HG02623 (cell line): Measurements from ENCODE around the gene RTKN.

Experiments used
- ATAC-seq: cut with Tn5 transposase; IDR thresholded peaks from one replicate; pipeline ENCODE4 v1.9.1; 2021; ENCODE audit warnings: moderate library complexity; ENCODE audit not compliant: unreplicated experiment

RTKN gene

DNA sequence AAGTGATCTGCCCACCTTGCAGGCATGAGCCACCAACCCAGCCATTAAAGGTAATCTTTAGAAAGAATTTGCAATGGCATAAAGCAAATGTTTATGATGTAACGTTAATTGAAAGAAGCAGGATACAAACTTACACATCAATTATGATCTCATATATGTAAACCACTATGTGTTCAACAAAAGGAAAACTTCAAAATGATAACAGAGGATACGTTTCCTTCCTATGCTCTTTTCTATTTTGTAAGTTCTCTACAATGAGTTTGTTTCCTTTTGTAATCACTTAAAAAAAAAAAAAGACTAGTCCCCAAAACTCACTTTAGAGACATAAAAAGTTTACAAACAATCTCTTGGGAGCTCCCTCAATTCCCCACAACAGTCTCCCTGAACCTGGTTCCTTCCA lies 21.7 kb downstream of the RTKN start:
- ATAC-seq, result no peak

DNA sequence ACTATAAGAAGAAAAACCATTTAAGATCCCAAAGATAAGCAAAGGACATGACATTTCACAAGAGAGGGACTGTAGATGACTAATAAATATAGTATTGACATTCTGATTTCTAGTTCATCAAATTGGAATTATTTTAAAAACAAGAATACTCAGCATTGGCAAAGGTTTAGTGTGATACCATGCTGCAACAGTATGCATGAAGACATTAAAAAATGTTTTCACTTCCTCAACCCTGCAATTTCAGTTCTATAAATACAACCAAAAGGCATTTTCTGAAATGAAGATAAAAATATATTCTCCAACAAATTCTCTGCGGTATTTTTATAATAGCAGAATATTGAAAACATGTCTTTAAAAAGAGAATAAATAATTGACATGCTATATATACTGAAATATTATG lies 22.4 kb downstream of the RTKN start:
- ATAC-seq, result no peak

DNA sequence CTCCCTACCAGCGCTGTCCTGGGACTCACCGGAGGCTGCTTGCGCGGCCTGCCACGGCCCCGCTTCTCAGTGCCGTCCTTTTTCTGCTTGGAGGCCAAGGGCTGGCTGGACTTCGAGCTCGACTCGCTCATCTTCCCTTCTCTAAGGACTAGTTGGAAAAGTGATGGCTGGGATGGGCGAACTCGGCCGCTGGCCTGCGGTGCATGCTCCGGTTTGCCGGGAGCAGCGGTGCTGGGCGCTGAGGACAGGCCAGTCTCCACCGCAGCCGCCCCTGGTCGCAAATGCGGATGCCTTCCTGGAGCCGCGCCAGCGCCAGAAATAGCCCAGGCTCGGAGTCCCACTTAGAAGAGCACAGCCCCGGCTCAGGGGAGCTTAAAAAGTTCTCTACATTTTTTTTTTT lies 23.4 kb downstream of the RTKN start:
- ATAC-seq, result no peak

- ATAC-seq, result no peak
Measured at GRCh38 chr2:74417763-74418162, 24.0 kb downstream of the RTKN start.

DNA sequence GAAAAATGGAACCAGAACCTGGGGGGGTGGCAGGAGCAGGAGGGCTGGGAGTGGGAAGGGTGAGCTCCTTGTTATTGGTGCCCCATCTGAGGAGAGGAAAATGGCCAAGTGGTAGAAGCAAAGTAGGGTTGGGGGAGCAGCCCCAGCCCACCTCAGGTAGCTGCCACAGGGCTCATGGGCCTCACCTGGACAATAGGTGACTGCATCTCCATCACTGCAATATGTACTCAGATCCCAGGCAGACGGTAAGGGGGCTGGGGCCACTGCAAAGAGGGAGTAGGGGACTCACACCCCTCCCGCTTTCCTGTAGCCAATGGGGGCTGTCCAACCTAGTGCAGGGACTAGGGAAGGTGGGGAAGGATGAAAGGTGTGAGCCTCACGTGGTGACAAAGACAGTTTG lies 24.5 kb downstream of the RTKN start:
- ATAC-seq, result no peak

- ATAC-seq, result no peak
Measured at GRCh38 chr2:74416778-74417177, 25.0 kb downstream of the RTKN start.

GRCh38 chr2:74415762-74416395 lies 25.9 kb downstream of the RTKN start:
- ATAC-seq, result no peak

GRCh38 chr2:74414881-74415761 lies 26.6 kb downstream of the RTKN start:
- ATAC-seq, result peak; percentile 37

GRCh38 chr2:74414441-74414840 lies 27.3 kb downstream of the RTKN start:
- ATAC-seq, result no peak

GRCh38 chr2:74413001-74413698 lies 28.6 kb downstream of the RTKN start:
- ATAC-seq, result no peak

GRCh38 chr2:74407682-74408081 lies 34.1 kb downstream of the RTKN start:
- no peak for ATAC-seq

GRCh38 chr2:74406035-74406434 lies 35.7 kb downstream of the RTKN start:
- ATAC-seq, result no peak

DNA sequence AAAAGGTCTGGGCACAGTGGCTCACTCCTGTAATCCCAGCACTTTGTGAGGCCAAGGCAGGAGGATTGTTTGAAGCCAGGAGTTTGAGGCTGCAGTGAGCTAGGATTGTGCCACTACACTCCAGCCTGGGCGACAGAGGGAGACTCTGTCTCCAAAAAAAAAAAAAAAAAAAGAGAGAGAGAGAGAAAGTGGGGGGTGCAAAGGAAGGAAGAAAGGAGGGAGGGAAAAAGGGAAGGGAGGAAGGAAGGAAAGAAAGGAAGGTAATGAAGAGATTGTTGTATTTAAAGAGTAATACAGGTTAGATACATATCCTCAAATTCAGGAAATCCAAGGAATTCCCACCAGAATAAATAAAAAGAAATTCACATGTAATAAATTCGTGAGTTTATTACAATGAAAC lies 39.8 kb downstream of the RTKN start:
- ATAC-seq, result no peak

DNA sequence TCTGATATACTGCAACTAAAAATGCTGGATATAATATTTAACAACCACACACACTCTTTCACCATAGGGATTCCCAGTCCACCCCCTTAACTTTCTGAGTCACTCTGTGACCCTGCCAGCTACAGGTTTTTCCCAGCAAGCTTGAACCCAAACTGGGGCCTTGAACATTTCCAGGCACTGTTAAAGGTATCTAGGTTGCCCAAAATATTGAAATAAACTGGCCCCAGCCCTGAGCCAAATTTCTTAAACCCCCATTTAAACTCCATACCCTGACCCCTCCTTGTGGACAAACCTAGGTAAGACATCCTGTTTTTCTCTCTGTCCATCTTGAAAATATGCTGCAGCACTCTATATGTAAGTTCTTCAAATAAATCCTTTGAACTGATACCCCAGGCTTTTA lies 42.0 kb downstream of the RTKN start:
- no peak for ATAC-seq

GRCh38 chr2:74396149-74396548 lies 45.6 kb downstream of the RTKN start:
- no peak for ATAC-seq

- ATAC-seq, result no peak
Measured at GRCh38 chr2:74393525-74393924, 48.2 kb downstream of the RTKN start.

DNA sequence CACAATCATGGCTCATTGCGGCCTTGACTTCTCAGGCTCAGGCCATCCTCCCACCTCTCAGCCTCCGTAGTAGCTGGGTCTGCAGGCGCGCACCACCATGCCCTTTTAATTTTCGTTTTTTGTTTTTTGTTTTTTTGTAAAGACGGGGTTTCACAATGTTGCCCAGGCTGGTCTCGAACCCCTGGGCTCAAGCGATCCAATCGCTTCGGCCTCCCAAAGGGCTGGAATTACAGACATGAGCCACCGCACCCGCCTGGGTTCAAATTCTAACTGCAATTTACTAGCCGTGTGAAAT lies 49.3 kb downstream of the RTKN start:
- ATAC-seq, result no peak

GRCh38 chr2:74391580-74392448 lies 49.9 kb downstream of the RTKN start:
- peak; percentile 52 for ATAC-seq

DNA sequence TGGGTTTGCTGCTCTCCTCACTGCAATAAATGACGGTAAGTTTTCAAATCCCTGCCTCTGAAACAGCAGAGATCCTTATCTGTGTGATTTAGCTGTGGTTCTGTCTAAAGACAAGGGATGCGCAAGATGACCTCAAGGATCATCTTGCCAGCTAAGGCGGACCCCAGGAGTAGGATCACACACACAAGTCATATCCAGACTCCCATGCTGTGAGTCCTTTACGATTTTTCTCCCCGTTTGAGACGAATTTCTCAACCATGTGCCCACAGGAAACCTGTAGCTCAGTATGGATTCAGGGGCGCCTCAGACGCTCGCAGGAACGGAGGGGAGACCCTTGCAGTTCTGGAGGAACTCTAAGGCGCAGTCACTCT lies 50.5 kb downstream of the RTKN start:
- peak; percentile 21 for ATAC-seq

DNA sequence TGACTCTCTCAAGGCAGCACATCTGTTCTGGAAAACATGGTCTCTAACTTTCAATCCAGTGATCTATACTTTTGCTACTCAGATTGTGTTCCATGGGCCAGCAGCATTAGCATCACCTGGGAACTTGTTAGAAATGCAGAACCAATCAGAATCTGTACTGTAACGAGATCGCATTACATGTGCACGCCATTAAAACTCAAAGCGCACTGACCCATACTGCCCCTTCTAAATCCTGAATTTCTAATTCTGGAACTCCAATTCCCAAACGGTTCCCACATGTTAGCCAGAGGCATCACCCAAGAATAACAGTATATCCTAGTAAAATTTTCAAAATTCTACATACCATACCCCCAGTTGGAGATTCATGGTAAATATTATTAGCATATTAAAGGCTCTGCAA lies 51.1 kb downstream of the RTKN start:
- no peak for ATAC-seq

- no peak for ATAC-seq
Measured at GRCh38 chr2:74387346-74387745, 54.4 kb downstream of the RTKN start.
